SKM-1 (cell line): ENCODE measurements around the gene ADCY4.

ENCODE experiments used
- DNase-seq: peaks from one replicate; lab custom pipeline; 2025; ENCODE audit not compliant: unreplicated experiment; lab: John Stamatoyannopoulos, UW

Gene ADCY4

DNA sequence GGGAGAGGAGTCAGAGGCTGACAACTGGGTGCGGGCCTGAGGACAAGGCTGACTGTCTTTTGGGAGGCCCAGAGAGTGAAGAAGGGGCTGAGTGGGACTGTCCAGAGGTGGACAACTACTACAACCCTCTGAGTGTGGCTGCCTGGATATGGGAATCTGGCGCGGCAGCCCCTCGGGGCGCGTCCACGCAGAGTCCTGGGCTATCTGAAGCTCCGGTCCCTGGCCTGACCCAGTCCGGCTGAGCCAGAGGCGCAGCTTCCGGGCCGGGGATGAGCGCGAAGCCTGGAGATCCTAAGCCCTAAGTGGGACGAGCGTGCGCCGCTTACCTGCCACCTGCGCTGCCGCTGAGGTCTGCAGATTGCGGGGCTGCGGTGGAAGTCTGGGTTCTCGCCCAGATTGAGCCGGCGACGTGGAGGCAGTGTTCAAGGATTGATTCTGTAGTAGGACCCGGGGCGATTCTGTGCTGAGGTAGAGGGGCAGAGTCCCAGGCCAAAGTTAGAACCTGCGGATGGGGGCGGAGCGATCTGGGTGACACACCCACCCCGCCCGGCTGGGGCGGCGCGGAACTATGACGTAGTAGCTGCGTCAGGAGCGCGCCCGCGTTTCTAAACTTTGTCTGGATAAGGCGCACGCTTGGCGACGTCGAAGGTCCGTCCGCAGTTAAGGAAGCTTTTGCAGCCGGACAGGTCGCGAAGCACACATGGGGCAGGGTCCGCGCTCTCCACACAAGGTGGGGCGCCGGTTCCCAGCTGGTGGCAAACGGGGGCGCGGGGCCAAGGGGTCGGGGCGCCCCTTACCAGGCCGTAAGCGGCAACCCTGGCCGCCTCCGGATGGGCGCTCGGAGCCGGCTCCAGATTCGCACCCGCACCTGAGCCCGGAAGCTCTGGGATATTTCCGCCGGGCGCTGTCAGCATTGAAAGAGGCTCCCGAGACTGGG, 35.3 kb downstream of the ADCY4 start, which contains the start of the genes DHRS1 and NOP9:
TSS of gene DHRS1 (minus strand) at position 526 of the 937 bp plus-strand sequence. CDS start 674 bp downstream, outside the sequence.
TSS of gene NOP9 (plus strand) at position 596 of the 937 bp plus-strand sequence. CDS start at position 701, 105 bp downstream.
- peak; percentile 14 for DNase-seq

DNA sequence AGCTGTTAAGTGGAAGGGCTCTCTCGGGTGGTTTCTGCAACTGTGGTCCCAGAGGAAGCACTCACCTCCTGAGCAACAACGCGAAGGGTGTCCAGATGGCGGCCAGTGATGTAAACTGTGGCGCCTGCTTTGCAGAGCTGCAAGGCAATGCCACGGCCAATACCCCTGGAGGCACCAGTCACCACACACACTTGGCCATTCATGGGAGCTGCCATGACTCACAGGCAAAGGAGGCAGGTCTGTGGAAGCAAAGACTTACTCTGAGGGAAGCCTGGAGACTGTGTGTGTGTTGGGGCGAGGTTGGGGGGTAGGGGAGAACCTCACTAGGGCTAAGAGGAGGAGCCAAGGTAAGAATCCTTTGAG, 36.0 kb downstream of the ADCY4 start:
- no peak for DNase-seq

DNA sequence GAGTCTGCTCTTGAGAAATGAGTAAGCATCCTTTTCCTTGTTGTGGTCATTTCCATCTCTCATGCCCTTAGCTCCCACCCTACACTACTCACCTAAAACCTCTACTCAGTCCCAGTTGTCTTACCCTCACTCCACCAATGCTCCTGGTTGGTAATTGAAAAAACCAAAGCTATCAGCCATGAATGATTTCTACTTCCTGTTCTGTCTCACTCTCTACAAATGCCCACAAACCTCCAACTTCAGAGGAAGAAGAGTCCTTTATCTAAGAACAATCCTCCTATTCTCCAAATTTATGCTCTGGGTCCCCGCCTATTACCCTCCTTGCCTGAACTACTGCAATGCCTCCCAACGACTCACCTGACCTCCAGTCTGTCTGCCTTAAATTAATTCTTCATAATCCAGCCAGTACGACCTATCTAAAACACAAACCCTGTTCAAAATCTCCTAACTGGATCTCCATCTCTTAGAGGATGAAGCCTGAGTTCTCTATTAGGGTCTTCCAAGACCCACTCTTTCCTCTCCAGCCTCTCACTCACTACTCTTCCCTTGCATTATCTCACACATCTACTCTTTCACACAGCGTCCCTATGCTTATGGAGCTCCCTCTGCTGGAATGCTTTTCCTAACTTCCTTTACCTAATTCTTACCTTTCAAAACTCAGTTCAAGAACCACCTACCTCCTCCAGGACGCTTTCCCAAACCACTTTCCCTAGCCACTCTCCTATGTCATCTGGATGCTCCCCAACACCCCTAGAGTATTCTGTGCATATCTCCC, 37.5 kb downstream of the ADCY4 start:
- DNase-seq: no peak

GRCh38 chr14:24296341-24297157, 38.3 kb downstream of the ADCY4 start:
- no peak for DNase-seq

- no peak for DNase-seq
These were observed 41.3 kb downstream of the ADCY4 start for GRCh38 chr14:24293525-24293924.

- no peak for DNase-seq
These were observed 42.6 kb downstream of the ADCY4 start for GRCh38 chr14:24292118-24292807.

- DNase-seq: no peak
These were observed 43.3 kb downstream of the ADCY4 start for GRCh38 chr14:24291446-24292117.

DNA sequence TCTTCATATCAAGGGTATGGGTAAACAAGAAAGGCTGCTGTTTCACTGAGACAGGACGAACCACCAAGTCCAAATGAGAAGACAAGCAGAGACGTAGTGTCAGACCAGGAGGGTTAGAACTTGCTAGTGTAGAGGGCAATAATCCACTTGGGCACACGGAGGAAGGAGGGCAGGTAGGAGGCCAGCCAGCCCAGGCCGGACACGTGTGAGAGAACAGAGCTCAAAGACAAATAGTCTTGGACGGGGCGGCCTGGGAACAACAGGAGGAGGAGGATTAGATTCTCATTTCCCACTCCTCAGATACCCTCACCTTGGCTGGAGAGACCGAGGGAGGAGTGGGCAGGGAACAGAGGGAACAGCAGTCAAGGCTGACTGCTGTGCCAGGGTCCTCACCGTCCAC, 44.1 kb downstream of the ADCY4 start:
- DNase-seq: no peak

DNA sequence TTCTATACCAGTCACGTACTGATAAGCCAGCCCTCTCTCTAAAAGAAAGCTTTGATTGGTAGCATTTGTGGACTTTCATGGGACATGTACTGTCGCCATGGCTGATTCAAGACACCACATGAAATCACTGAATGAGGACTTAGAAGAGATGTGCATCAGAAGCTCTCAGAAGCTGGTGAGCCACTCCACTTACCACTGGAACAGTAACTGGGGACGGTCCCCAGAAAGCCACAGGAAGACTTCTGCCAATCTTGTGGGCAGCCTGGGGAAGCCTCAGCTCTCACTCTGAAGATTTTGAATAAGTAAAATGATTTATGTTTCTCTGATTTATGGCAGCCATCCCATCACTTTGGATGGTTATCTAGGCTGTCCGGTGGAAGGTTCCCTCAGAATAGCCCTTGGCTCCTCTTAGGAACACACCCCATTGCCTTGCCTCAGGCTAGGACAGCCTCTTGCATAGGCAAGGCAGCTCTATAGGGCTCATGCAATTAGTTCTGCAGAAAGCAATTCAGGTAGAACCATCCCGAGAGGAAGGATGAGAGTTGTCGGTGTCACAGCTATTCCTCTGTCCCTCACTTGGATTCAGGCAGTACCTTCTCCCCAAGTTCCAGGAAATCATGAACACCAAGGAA, 45.1 kb downstream of the ADCY4 start:
- no peak for DNase-seq

DNA sequence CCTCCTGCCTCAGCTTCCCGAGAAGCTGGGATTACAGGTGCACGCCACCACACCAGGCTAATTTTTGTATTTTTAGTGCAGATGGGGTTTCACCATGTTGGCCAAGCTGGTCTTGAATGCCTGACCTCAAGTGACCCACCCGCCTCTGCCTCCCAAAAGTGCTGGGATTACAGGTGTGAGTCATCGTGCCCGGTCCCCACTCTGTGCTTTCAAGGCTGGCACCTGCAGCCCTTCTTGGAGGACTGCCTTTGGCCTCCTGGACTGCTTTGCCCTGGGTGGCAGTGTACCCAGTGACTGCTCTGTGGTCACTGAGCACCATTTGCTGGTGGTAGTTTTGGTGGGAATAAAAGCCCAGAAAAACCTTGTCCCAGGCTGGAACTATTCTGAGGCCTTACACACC, 47.9 kb downstream of the ADCY4 start:
- no peak for DNase-seq

DNA sequence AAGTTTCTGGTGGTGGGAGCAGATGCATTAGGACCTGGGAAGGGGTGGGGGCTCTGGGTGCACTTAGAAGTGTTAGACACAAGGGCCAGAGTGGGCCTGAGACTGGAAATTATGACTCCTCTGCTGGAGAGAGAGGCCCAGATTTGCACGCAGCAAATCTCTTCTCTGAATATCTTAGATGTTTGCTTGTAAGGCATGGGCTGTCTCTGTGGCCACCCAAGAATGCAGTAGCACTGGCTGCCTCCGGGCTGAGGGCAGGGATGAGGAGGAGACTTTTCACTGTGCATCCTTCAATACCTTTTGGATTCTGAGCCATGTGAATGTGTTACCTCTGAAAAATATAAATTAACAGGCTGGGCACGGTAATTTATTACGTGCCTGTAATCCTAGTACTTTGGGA, 49.5 kb downstream of the ADCY4 start:
- no peak for DNase-seq

DNA sequence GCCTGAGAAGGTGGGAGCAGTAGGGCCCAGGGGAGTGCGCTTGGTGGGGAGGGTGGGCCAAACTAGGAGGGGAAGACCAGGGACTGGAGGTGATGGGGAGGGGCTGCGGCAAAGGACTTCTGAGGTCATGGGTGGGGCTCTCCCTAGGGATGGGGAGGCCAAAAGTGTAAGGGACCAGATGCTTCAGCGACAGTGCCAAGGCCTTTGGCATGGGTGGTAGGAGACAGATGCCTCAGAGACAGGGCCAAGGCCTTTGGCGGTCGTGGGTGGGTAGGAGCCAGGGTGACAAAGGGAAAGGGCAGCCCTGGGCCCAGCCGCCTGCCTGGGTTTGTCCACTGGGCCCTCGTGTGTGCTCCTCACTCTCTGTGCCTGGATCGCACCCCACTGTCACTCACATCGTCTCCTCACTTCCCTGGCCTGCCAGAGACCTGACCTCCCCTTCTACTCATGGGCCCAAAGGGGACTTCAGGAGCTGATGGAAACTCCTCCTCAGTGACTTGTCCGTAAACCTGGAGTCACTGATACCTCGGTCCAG, 50.3 kb downstream of the ADCY4 start:
- DNase-seq: no peak

- DNase-seq: no peak
These were observed 50.9 kb downstream of the ADCY4 start for GRCh38 chr14:24283796-24284460.

GRCh38 chr14:24282736-24283135, 52.1 kb downstream of the ADCY4 start:
- DNase-seq: no peak

DNA sequence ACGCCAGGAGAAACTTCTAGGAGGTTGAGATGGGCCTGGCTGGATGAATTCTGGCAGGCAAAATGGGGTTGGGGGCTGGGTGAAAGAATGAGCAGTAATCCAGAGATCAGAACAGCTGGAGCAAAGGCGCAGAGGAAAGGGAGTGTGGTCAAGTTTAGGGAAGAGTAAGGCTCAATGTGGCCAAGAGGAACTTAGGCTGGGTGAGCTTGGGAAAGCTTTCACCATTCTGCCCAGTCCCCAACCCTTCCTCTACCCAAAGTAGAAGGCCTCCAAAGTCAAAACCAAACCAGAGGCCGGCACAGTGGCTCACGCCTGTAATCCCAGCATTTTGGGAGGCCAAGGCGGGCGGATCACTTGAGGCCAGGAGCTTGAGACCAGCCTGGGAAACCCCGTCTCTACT, 53.2 kb downstream of the ADCY4 start:
- DNase-seq: no peak

GRCh38 chr14:24280797-24281460, 53.9 kb downstream of the ADCY4 start:
- DNase-seq: no peak

- no peak for DNase-seq
These were observed 55.3 kb downstream of the ADCY4 start for GRCh38 chr14:24279301-24280186.
